ENCODE measurements around the gene SMIM24. TPM values are rescaled to one million over a fixed set of nuclear protein-coding genes. Genes with fewer than 3 reads are reported as not detected.
"Not testable (repeated sequence)": the region's sequence is repeated elsewhere in the genome, so short reads cannot be mapped to it uniquely, and the experiment has no call there.

The SMIM24 gene
- 1 to 10 TPM in 2 of 3 donors, not detected in 1; 1.5 to 2.1 TPM for polyA plus RNA-seq

GRCh38 chr19:3480383-3481091 is at the start of gene SMIM24:
SMIM24 (minus strand) TSS chr19:3480525; CDS start chr19:3480463, 62 bp downstream.
- H3K36me3 Mint-ChIP-seq, result no peaks in the 10 kb centered on the region
- peaks cover 17 to 18% of the 10 kb centered on the region in 2 donors for H3K4me1 Mint-ChIP-seq
- peak within 1 kb of the TSS in 3 of 5 donors; percentile 81 to 88 (median 82) for H3K4me3 Mint-ChIP-seq
- no peaks in the 10 kb centered on the region for H3K9me3 Mint-ChIP-seq
- DNase-seq, result no peak
- H3K27ac Mint-ChIP-seq, result peak within 1 kb of the TSS in 1 of 6 donors; percentile 12
- H3K27me3 Mint-ChIP-seq (ENCODE audit: low read depth in 3 of 3), result peaks cover 0 to 8% (median 4%) of the 10 kb centered on the region in 3 donors

GRCh38 chr19:3529299-3529698 is 49.0 kb upstream of the SMIM24 start:
- DNase-seq; H3K4me1 Mint-ChIP-seq; H3K9me3 Mint-ChIP-seq; H3K27ac Mint-ChIP-seq; H3K4me3 Mint-ChIP-seq; H3K27me3 Mint-ChIP-seq (ENCODE audit: low read depth in 3 of 3): not testable (repeated sequence)
- H3K36me3 Mint-ChIP-seq, result peaks cover 4 to 12% (median 4%) of the 10 kb centered on the region in 3 donors

- Mint-ChIP-seq H3K36me3 (peaks cover 4 to 14% (median 4%) of the 10 kb centered on the region in 3 donors), H3K27ac (no peak overlapping the region), H3K9me3 (no peaks in the 10 kb centered on the region), H3K27me3 (ENCODE audit: low read depth in 3 of 3) (peaks cover 0 to 4% (median 3%) of the 10 kb centered on the region in 3 donors), H3K4me3 (no peak overlapping the region), H3K4me1 (no peaks in the 10 kb centered on the region)
- DNase-seq, result no peak
Measured at GRCh38 chr19:3528539-3529211, 48.4 kb upstream of the SMIM24 start.

GRCh38 chr19:3528080-3528479 is 47.8 kb upstream of the SMIM24 start:
- Mint-ChIP-seq H3K27ac (no peak overlapping the region), H3K4me1 (no peaks in the 10 kb centered on the region), H3K36me3 (peaks cover 4 to 14% (median 4%) of the 10 kb centered on the region in 3 donors), H3K4me3 (no peak overlapping the region), H3K9me3 (no peaks in the 10 kb centered on the region), H3K27me3 (ENCODE audit: low read depth in 3 of 3) (peaks cover 0 to 4% (median 3%) of the 10 kb centered on the region in 3 donors)
- DNase-seq, result no peak

- no peak for DNase-seq
- Mint-ChIP-seq H3K27ac (no peak overlapping the region), H3K36me3 (peaks cover 4 to 14% (median 4%) of the 10 kb centered on the region in 3 donors), H3K27me3 (ENCODE audit: low read depth in 3 of 3) (peaks cover 0 to 4% (median 3%) of the 10 kb centered on the region in 3 donors), H3K9me3 (no peaks in the 10 kb centered on the region), H3K4me1 (no peaks in the 10 kb centered on the region), H3K4me3 (no peak overlapping the region)
Measured at GRCh38 chr19:3527238-3527910, 47.0 kb upstream of the SMIM24 start.

- Mint-ChIP-seq H3K27ac (no peak overlapping the region), H3K4me1 (peaks cover 0 to 4% of the 10 kb centered on the region in 2 donors)
- DNase-seq, result no peak
Measured at GRCh38 chr19:3526507-3527237, 46.3 kb upstream of the SMIM24 start.

GRCh38 chr19:3524904-3525451 is 44.7 kb upstream of the SMIM24 start:
- H3K4me3 Mint-ChIP-seq, result no peak overlapping the region
- peaks cover 7 to 9% of the 10 kb centered on the region in 2 donors for H3K4me1 Mint-ChIP-seq
- no peaks in the 10 kb centered on the region for H3K9me3 Mint-ChIP-seq
- peaks cover 0 to 4% (median 2%) of the 10 kb centered on the region in 3 donors for H3K27me3 Mint-ChIP-seq (ENCODE audit: low read depth in 3 of 3)
- H3K27ac Mint-ChIP-seq, result no peak overlapping the region
- no peak for DNase-seq
- H3K36me3 Mint-ChIP-seq, result peaks cover 0 to 13% (median 4%) of the 10 kb centered on the region in 3 donors

More at GRCh38 chr19:3526507-3527237, 46.3 kb upstream of the SMIM24 start:
- no peak overlapping the region for H3K4me3 Mint-ChIP-seq
- peaks cover 4 to 14% (median 4%) of the 10 kb centered on the region in 3 donors for H3K36me3 Mint-ChIP-seq
- no peaks in the 10 kb centered on the region for H3K9me3 Mint-ChIP-seq
- peaks cover 0 to 4% (median 3%) of the 10 kb centered on the region in 3 donors for H3K27me3 Mint-ChIP-seq (ENCODE audit: low read depth in 3 of 3)

- peaks cover 0 to 4% (median 2%) of the 10 kb centered on the region in 3 donors for H3K27me3 Mint-ChIP-seq (ENCODE audit: low read depth in 3 of 3)
- no peak overlapping the region for H3K27ac Mint-ChIP-seq
- H3K36me3 Mint-ChIP-seq, result peaks cover 0 to 13% (median 4%) of the 10 kb centered on the region in 3 donors
- no peaks in the 10 kb centered on the region for H3K9me3 Mint-ChIP-seq
- no peak for DNase-seq
- H3K4me1 Mint-ChIP-seq, result peaks cover 7 to 9% of the 10 kb centered on the region in 2 donors
- no peak overlapping the region for H3K4me3 Mint-ChIP-seq
Measured at GRCh38 chr19:3524078-3524842, 43.9 kb upstream of the SMIM24 start.

GRCh38 chr19:3523361-3524077 is 43.2 kb upstream of the SMIM24 start:
- H3K9me3 Mint-ChIP-seq, result no peaks in the 10 kb centered on the region
- H3K27me3 Mint-ChIP-seq (ENCODE audit: low read depth in 3 of 3), result peaks cover 0 to 4% (median 4%) of the 10 kb centered on the region in 3 donors
- H3K36me3 Mint-ChIP-seq, result peaks cover 0 to 13% (median 4%) of the 10 kb centered on the region in 3 donors
- DNase-seq, result no peak
- no peak overlapping the region for H3K27ac Mint-ChIP-seq
- H3K4me3 Mint-ChIP-seq, result no peak overlapping the region
- H3K4me1 Mint-ChIP-seq, result peaks cover 7 to 9% of the 10 kb centered on the region in 2 donors

GRCh38 chr19:3522421-3523360 is 42.4 kb upstream of the SMIM24 start:
- Mint-ChIP-seq H3K4me1 (peaks cover 7 to 9% of the 10 kb centered on the region in 2 donors), H3K27ac (peak overlapping the region in 2 of 6 donors; percentile 34 to 45), H3K9me3 (no peaks in the 10 kb centered on the region), H3K4me3 (no peak overlapping the region), H3K36me3 (peaks cover 0 to 13% (median 4%) of the 10 kb centered on the region in 3 donors), H3K27me3 (ENCODE audit: low read depth in 3 of 3) (peaks cover 0 to 4% (median 4%) of the 10 kb centered on the region in 3 donors)
- no peak for DNase-seq

- peak overlapping the region in 4 of 6 donors; percentile 15 to 60 (median 44) for H3K27ac Mint-ChIP-seq
- no peak overlapping the region for H3K4me3 Mint-ChIP-seq
- no peaks in the 10 kb centered on the region for H3K9me3 Mint-ChIP-seq
- peaks cover 0 to 10% (median 4%) of the 10 kb centered on the region in 3 donors for H3K36me3 Mint-ChIP-seq
- peaks cover 0 to 4% (median 4%) of the 10 kb centered on the region in 3 donors for H3K27me3 Mint-ChIP-seq (ENCODE audit: low read depth in 3 of 3)
- no peak for DNase-seq
- peaks cover 16 to 19% of the 10 kb centered on the region in 2 donors for H3K4me1 Mint-ChIP-seq
Measured at GRCh38 chr19:3521104-3521445, 40.8 kb upstream of the SMIM24 start.

Measured in immature natural killer cell (primary cell).